Activated naive CD4-positive, alpha-beta T cell treated with anti-CD3 and anti-CD28 coated beads, Interleukin-2, amount 10 ng/mL, durations not matched to agents 7 days and 5 days (primary cell): ENCODE data around the gene DCDC2C.

Experiments used
- CTCF ChIA-PET: fragments of 350-600 bp; sonication (Branson Sonifier 250); formaldehyde crosslinking; loops from one replicate; lab custom pipeline; 2021; ENCODE audit warnings: antibody characterized with exemption; lab: Charles Lee
- DNase-seq: peaks from one replicate; pipeline ENCODE4 v3.0.0-alpha.2; 2020
- H3K27ac Mint-ChIP-seq: one replicate; pipeline ENCODE4 v1.8.0; 2021; ENCODE audit warnings: mild to moderate bottlenecking, moderate library complexity, mixed read lengths
- H3K27me3 Mint-ChIP-seq: one replicate; pipeline ENCODE4 v1.8.0; 2021; ENCODE audit warnings: mild to moderate bottlenecking, mixed read lengths
- H3K36me3 Mint-ChIP-seq: one replicate; pipeline ENCODE4 v1.8.0; 2021; ENCODE audit warnings: mixed read lengths
- H3K4me1 Mint-ChIP-seq: one replicate; pipeline ENCODE4 v1.8.0; 2021; ENCODE audit warnings: mixed read lengths
- H3K4me3 Mint-ChIP-seq: one replicate; pipeline ENCODE4 v1.8.0; 2021; ENCODE audit warnings: mild to moderate bottlenecking, moderate library complexity, mixed read lengths
- H3K9me3 Mint-ChIP-seq: one replicate; pipeline ENCODE4 v1.8.0; 2021; ENCODE audit warnings: mixed read lengths

The DCDC2C gene

DNA sequence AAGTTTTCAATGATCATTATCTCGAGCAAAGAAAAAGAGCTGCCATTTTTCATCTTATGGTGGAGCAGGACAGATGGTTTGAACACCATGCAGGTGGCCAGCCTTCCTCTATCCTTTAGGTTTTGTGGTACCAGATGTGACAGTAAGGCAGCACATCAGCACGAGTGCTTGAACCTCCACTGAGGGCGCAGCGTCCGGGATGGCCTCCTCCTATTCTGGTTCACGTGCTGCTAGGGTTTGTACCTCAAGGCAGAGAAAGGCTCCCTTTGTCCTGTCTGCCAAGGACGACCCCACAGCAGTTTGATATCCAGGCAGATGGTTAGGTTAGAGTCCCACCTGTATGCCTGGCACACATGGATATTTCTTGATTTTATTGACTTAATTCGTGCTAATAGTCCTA, 50.2 kb downstream of the DCDC2C start:
- no peak for DNase-seq
- Mint-ChIP-seq H3K27ac (no peak overlapping the region), H3K27me3 (no peaks in the 10 kb centered on the region), H3K4me1 (no peaks in the 10 kb centered on the region), H3K36me3 (no peaks in the 10 kb centered on the region), H3K4me3 (no peak overlapping the region), H3K9me3 (peaks cover 15% of the 10 kb centered on the region)
- CTCF ChIA-PET, result no interaction called here

GRCh38 chr2:3754280-3754679, 50.9 kb downstream of the DCDC2C start:
- Mint-ChIP-seq H3K27ac (no peak overlapping the region), H3K4me1 (no peaks in the 10 kb centered on the region), H3K4me3 (no peak overlapping the region), H3K36me3 (no peaks in the 10 kb centered on the region), H3K9me3 (peaks cover 15% of the 10 kb centered on the region), H3K27me3 (no peaks in the 10 kb centered on the region)
- no peak for DNase-seq
- CTCF ChIA-PET, result no interaction called here

DNA sequence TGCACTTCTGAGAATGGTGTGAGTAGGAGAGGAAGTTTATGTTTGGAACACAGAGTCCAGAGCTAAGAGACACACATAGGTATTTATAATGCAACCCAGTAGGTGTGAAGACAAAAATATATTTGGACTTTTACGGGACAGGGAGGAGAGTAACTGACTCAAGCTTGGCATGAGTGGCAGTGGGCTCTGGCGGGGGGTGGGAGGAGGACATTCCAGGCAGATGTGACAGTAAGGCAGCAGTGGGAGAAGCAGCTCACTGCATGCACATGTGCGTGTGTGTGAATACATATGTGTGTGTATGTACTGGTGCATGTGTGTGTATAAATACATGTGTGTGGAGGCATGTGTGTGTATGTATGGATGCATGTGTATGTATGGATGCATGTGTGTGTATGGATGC, 51.4 kb downstream of the DCDC2C start:
- Mint-ChIP-seq H3K27ac (no peak overlapping the region), H3K27me3 (no peaks in the 10 kb centered on the region), H3K36me3 (no peaks in the 10 kb centered on the region), H3K4me1 (no peaks in the 10 kb centered on the region), H3K4me3 (no peak overlapping the region), H3K9me3 (peaks cover 15% of the 10 kb centered on the region)
- DNase-seq, result no peak
- CTCF ChIA-PET, result no interaction called here

- Mint-ChIP-seq H3K9me3 (peaks cover 15% of the 10 kb centered on the region), H3K36me3 (no peaks in the 10 kb centered on the region), H3K27me3 (no peaks in the 10 kb centered on the region), H3K27ac (no peak overlapping the region), H3K4me1 (no peaks in the 10 kb centered on the region), H3K4me3 (no peak overlapping the region)
- no peak for DNase-seq
- CTCF ChIA-PET, result no interaction called here
These were observed 51.9 kb downstream of the DCDC2C start for GRCh38 chr2:3755277-3755676.

- DNase-seq, result no peak
- no peak overlapping the region for H3K4me3 Mint-ChIP-seq
- CTCF ChIA-PET, result no interaction called here
- H3K27me3 Mint-ChIP-seq, result no peaks in the 10 kb centered on the region
- no peaks in the 10 kb centered on the region for H3K36me3 Mint-ChIP-seq
- peaks cover 15% of the 10 kb centered on the region for H3K9me3 Mint-ChIP-seq
- H3K27ac Mint-ChIP-seq, result no peak overlapping the region
- H3K4me1 Mint-ChIP-seq, result no peaks in the 10 kb centered on the region
These were observed 52.9 kb downstream of the DCDC2C start for GRCh38 chr2:3756306-3756705.

- H3K27me3 Mint-ChIP-seq, result no peaks in the 10 kb centered on the region
- no peaks in the 10 kb centered on the region for H3K36me3 Mint-ChIP-seq
- no peak overlapping the region for H3K4me3 Mint-ChIP-seq
- H3K4me1 Mint-ChIP-seq, result no peaks in the 10 kb centered on the region
- peaks cover 15% of the 10 kb centered on the region for H3K9me3 Mint-ChIP-seq
- H3K27ac Mint-ChIP-seq, result no peak overlapping the region
- CTCF ChIA-PET, result no interaction called here
- DNase-seq, result no peak
These were observed 55.5 kb downstream of the DCDC2C start for GRCh38 chr2:3758906-3759305.

GRCh38 chr2:3759331-3759730, 56.0 kb downstream of the DCDC2C start:
- CTCF ChIA-PET, result no interaction called here
- H3K27me3 Mint-ChIP-seq, result no peaks in the 10 kb centered on the region
- H3K9me3 Mint-ChIP-seq, result peaks cover 15% of the 10 kb centered on the region
- DNase-seq, result no peak
- H3K36me3 Mint-ChIP-seq, result no peaks in the 10 kb centered on the region
- H3K4me3 Mint-ChIP-seq, result no peak overlapping the region
- no peaks in the 10 kb centered on the region for H3K4me1 Mint-ChIP-seq
- H3K27ac Mint-ChIP-seq, result no peak overlapping the region

GRCh38 chr2:3759761-3760160, 56.4 kb downstream of the DCDC2C start:
- H3K27me3 Mint-ChIP-seq, result no peaks in the 10 kb centered on the region
- H3K27ac Mint-ChIP-seq, result no peak overlapping the region
- no peak for DNase-seq
- CTCF ChIA-PET, result no interaction called here
- no peaks in the 10 kb centered on the region for H3K4me1 Mint-ChIP-seq
- no peak overlapping the region for H3K4me3 Mint-ChIP-seq
- H3K9me3 Mint-ChIP-seq, result peaks cover 12% of the 10 kb centered on the region
- H3K36me3 Mint-ChIP-seq, result no peaks in the 10 kb centered on the region

GRCh38 chr2:3761272-3761671, 57.9 kb downstream of the DCDC2C start:
- Mint-ChIP-seq H3K4me1 (no peaks in the 10 kb centered on the region), H3K36me3 (no peaks in the 10 kb centered on the region), H3K27me3 (no peaks in the 10 kb centered on the region), H3K9me3 (no peaks in the 10 kb centered on the region), H3K27ac (no peak overlapping the region), H3K4me3 (no peak overlapping the region)
- CTCF ChIA-PET, result interaction anchor here (1.6 kb wide), 1 partner anchor 33 kb away, joined by 5 read pairs; no protein-coding TSS in a partner anchor
- DNase-seq, result no peak

GRCh38 chr2:3762771-3763447, 59.5 kb downstream of the DCDC2C start:
- Mint-ChIP-seq H3K27ac (no peak overlapping the region), H3K9me3 (no peaks in the 10 kb centered on the region), H3K27me3 (no peaks in the 10 kb centered on the region), H3K36me3 (no peaks in the 10 kb centered on the region), H3K4me3 (no peak overlapping the region), H3K4me1 (no peaks in the 10 kb centered on the region)
- CTCF ChIA-PET, result interaction anchor here (1.6 kb wide), 1 partner anchor 35 kb away, joined by 5 read pairs; no protein-coding TSS in a partner anchor
- DNase-seq, result no peak

GRCh38 chr2:3766824-3767223, 63.4 kb downstream of the DCDC2C start:
- CTCF ChIA-PET, result interaction anchor here (1.2 to 3.3 kb wide), 2 partner anchors 14 to 39 kb away, joined by 3 to 15 read pairs; no protein-coding TSS in a partner anchor
- Mint-ChIP-seq H3K36me3 (no peaks in the 10 kb centered on the region), H3K9me3 (no peaks in the 10 kb centered on the region), H3K27ac (no peak overlapping the region), H3K4me3 (no peak overlapping the region), H3K4me1 (no peaks in the 10 kb centered on the region), H3K27me3 (no peaks in the 10 kb centered on the region)
- DNase-seq, result no peak

- H3K36me3 Mint-ChIP-seq, result no peaks in the 10 kb centered on the region
- no peak overlapping the region for H3K4me3 Mint-ChIP-seq
- CTCF ChIA-PET, result interaction anchor here (3.3 kb wide), 1 partner anchor 12 kb away, joined by 15 read pairs; no protein-coding TSS in a partner anchor
- no peak for DNase-seq
- no peaks in the 10 kb centered on the region for H3K4me1 Mint-ChIP-seq
- H3K27me3 Mint-ChIP-seq, result no peaks in the 10 kb centered on the region
- no peaks in the 10 kb centered on the region for H3K9me3 Mint-ChIP-seq
- no peak overlapping the region for H3K27ac Mint-ChIP-seq
These were observed 65.8 kb downstream of the DCDC2C start for GRCh38 chr2:3768960-3769765.

- CTCF ChIA-PET, result no interaction called here
- H3K4me3 Mint-ChIP-seq, result no peak overlapping the region
These were observed 66.4 kb downstream of the DCDC2C start for GRCh38 chr2:3769766-3770165.

GRCh38 chr2:3770724-3771415, 67.5 kb downstream of the DCDC2C start:
- CTCF ChIA-PET, result no interaction called here
- H3K27me3 Mint-ChIP-seq, result no peaks in the 10 kb centered on the region
- no peak for DNase-seq
- no peaks in the 10 kb centered on the region for H3K9me3 Mint-ChIP-seq
- H3K27ac Mint-ChIP-seq, result no peak overlapping the region
- no peak overlapping the region for H3K4me3 Mint-ChIP-seq
- no peaks in the 10 kb centered on the region for H3K36me3 Mint-ChIP-seq
- H3K4me1 Mint-ChIP-seq, result no peaks in the 10 kb centered on the region

More at GRCh38 chr2:3769766-3770165, 66.4 kb downstream of the DCDC2C start:
- DNase-seq, result no peak
- Mint-ChIP-seq H3K27ac (no peak overlapping the region), H3K36me3 (no peaks in the 10 kb centered on the region), H3K27me3 (no peaks in the 10 kb centered on the region), H3K4me1 (no peaks in the 10 kb centered on the region), H3K9me3 (no peaks in the 10 kb centered on the region)
